HG03460 (cell line): ENCODE measurements around the gene LCE1A.

Source experiments
- ATAC-seq: cut with Tn5 transposase; IDR thresholded peaks from one replicate; pipeline ENCODE4 v1.9.1; 2021; ENCODE audit not compliant: unreplicated experiment

The LCE1A gene, protein sequence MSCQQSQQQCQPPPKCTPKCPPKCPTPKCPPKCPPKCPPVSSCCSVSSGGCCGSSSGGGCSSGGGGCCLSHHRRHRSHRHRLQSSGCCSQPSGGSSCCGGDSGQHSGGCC

DNA sequence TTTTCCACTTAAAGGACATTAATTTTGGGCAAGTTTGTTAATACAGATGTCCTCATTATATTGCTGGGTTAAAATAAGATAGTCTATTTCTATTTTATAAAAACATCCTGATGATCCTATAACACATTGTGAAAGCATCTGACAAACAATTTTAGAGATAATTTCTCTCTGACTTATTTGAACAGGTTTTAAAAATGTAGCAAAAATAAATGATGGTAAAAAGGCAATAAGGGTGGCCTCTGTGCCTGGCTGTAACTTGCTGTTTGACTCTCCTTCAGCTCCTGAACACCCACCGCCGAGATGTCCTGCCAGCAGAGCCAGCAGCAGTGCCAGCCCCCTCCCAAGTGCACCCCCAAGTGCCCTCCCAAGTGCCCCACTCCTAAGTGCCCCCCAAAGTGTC is at the start of gene LCE1A:
TSS of gene LCE1A (plus strand) at position 301 of the 400 bp plus-strand sequence. CDS start at position 301, 0 bp downstream.
- no peak for ATAC-seq

DNA sequence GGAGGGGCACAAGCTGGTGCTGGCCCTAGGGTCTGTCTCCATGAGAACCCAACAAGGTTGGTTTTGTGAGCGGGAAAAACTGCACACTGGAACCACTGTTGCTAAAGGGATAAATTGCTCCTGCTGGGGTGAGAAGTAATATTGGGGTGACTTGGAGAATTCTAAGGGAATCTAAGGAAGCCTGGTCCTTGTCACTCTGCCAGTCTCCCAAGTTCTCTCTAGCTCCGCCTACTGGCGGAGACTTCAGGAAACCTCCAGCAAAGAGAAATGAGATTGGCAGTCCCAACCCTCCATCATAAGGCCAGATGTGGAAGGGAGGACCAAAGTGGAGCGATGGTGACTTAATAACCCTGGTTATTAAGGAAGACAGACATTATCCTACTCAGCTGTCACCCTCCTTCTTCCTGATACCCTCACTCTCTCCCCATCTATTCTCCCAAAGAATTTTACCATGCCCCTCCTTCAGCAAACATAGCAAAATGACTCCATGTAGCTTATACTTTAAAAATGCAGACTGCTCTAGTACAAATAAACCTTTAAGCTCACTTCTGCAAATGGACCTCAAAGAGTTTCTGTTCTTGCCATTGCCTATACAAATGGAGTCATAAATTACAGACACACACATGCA is 49.6 kb upstream of the LCE1A start:
- no peak for ATAC-seq

DNA sequence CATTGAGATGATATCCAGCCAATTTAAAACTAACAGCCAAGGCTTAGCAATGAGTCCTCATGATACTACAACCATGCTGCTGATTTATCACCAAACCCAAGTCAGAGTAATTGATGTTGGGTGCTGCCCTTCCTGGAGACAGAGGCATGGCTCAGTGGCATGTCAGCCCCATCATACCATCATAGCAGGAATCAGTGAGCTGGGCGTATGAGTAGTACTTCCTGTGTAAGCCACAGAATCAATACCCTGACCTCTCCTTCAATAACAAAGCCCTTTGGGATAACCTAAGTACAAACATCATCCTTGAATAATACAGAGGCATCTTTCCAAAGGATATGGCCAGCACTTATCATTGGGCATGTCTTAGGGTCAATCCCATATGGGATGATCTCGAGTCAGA is 44.2 kb upstream of the LCE1A start:
- no peak for ATAC-seq

DNA sequence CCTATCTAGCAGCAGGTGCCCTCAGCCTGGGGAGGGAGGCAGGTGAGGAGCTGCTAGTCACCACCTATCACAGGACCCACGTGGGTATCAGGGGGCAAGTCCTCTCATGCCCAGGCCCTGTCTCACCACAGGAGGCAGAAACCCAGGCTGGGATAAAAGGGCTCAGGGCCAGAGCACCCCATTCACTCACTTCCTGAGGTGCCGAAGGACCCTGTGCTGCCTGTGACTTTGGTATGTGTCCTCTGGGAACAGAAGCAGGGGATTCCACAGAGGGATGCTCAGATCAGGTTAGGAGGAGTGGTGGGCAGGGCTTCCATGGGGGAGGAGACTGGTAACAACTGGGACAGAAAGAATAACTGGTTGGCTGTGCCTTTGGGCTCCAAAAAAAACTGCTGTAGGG is 41.2 kb upstream of the LCE1A start, which contains the start of gene LCE1E:
TSS of gene LCE1E (plus strand) at position 181 of the 400 bp plus-strand sequence. CDS start 1,043 bp downstream, outside the sequence.
- no peak for ATAC-seq

DNA sequence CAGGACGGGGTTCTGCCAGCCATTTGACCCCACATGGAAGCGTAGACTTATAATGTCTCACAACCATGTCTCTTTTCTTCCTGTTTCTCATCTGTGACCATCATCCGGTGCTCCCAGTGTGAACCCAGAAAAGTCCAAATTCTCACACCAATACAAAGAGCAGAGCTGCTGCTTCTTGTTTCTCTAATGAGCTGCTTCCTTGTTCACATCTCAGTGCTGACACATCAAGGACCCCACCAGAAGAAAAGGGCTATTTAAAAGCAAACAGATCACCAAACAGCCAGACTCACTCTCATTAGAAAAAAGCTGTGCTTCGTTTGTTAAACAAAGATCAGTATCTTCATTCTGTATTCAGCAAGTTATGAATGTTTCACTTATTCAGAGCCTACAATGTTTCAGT is 31.6 kb upstream of the LCE1A start:
- ATAC-seq, result no peak

DNA sequence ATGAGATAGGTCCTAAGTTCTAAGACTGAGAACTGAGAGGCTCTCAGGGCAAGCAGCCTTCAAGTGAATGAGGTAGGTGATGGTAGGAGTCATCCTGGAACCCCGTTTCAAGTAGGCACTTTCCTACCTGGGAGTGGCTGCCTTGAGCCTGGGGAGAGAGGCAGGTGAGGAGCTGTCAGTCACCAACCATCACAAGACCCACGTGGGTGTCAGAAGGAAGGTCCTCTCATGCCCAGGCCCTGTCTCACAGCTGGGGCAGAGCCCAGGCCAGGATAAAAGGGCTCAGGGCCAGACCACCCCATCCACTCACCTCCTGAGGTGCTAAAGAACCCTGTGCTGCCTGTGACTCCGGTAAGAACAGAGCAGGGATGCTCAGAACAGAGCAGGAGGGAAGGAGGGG is 30.9 kb upstream of the LCE1A start, which contains the start of gene LCE1D:
TSS of gene LCE1D (plus strand) at position 301 of the 400 bp plus-strand sequence. CDS start 1,074 bp downstream, outside the sequence.
- ATAC-seq, result no peak

DNA sequence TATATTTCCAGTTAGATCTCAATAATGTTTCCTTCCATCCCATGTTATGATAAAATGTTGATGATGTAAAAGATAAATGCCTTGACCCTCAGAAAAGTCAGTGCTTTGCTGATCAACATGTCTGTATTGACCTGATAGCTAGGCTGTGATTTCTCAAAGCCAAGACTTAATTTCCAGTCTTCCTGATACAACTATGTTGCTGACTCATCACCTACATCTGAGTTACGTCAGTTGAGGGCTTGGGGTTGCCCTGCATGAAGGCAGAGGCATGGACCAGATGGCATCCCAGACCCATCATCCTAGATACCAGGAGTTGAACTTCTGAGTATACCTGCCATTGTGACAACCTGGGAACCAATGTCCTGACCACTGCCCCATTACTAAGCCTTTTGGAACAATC is 25.9 kb upstream of the LCE1A start:
- ATAC-seq, result no peak

DNA sequence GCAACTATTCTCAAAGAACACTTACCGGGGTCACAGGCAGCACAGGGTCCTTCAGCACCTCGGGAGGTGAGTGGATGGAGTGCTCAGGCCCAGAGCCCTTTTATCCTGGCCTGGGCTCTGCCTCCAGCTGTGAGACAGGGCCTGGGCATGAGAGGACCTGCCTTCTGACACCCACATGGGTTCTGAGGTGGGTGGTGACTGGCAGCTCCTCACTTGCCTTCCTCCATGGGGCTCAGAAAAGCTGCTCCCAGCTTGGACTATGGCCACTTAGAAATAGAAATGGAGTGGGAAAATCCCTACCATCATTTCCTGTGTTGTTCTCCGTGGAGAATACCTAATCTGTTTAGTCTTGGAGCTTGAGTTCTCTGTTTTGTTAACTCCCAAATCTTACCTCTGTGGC is 20.7 kb upstream of the LCE1A start, which contains the start of gene LCE1C:
TSS of gene LCE1C (minus strand) at position 76 of the 400 bp plus-strand sequence. CDS start 1,173 bp downstream, outside the sequence.
- ATAC-seq, result no peak

DNA sequence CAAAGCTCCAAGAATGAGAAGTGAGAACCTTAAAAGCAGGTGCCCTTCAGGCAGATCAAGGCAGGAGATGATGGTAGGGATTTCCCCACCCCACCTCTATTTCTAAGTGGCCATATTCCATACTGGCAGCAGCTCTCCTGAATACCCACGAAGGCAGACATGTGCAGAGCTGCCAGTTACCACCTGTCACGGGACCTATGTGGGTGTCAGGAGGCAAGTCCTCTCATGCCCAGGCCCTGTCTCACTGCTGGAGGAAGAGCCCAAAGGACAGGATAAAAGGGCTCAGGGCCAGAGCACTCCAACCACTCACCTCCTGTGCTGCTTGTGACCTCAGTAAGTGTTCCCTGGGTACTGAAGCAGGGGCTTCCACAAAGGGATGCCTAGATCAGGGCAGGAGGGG is 16.2 kb upstream of the LCE1A start:
- no peak for ATAC-seq

DNA sequence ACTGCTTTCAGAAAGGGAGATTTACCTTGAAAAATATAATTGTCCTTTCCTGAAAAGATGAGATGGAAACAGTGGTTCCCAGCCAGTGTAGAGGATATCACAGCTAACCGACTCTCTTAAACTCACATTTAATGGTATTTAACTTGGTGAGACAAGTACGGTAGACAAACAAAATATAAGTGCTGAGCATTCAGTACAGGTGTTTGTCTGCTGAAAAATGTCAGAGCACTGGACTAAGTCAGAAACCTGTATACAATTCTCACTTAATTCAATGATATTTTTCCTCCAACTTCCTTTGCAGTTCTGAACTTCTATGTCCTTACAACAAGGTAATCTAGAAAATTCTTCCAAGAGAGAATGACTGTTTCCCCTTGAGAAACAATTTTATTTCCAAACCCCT is 15.6 kb upstream of the LCE1A start, which contains the start of gene LCE1B:
TSS of gene LCE1B (plus strand) at position 301 of the 400 bp plus-strand sequence. CDS start 476 bp downstream, outside the sequence.
- ATAC-seq, result no peak

DNA sequence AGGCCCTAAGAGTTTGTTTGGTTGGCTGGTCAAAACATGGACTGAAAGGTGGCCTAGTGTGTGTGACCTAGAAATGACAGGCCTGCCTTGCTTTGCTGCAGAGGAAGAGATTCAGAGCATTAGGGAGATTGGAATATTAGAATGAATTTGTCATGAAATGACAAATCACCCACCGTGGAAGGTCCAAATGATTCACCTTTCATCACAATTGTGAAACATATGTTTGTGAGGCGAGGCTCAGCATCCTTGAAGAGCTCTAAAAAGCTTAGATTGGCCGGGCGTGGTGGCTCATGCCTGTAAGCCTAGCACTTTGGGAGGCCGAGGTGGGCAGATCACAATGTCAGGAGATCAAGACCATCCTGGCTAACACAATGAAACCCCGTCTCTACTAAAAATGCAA is 10.0 kb upstream of the LCE1A start:
- no peak for ATAC-seq

DNA sequence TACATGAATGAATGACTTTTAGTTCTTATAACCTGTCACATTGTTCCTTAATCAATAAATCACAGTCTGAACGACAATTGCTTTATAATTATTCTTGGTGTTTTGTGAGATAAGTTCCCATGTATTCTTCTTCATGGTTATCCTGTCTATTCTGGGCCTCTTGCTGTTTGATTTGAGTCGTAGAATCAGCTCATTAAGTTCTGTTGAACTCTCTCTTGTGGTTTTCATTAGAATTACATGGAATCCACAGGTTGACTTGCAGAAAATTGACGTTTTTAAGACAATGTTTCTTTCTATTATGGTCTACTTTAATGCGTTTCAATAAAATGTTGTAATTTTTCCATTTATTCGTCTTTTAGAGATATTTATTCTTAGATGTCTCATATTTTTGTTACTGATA is 4.0 kb upstream of the LCE1A start:
- no peak for ATAC-seq

DNA sequence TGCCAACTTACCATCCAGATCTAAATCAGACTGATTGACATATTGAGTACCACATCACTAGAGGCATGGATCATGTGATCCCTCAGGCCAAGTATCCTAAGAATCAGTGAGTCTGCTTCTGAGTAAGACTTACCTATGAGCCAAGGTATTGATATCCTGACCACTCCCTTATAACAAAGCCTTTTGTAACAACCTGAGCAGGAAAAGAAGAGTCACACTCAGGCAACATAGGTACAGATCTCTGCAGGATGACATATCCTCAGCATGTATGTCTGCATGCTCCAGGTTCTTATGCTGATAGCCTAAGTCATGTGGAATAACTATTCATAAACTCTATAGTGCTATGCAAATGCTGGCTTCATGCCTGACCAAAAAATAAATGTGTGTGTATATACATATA is 2.3 kb upstream of the LCE1A start:
- no peak for ATAC-seq

DNA sequence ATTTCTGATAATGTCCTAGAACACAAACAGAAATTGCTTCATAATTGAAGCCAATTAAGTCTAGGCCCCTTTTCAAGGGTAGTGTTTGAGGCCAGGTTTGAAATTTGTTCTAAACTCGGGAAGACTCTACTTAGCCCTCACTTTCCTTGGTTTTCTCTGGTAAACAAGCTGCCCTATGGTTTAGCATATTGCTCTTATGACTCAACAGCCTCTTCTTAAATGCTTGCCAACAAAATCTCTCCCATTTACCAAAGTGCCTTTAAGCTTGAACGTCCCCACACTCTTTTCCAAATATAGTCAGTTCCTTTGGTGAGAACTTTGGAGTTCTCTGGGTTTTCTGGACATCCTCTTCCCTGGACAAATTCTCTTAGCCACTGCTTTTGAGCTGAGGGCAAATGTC is 9.6 kb downstream of the LCE1A start:
- ATAC-seq, result no peak

DNA sequence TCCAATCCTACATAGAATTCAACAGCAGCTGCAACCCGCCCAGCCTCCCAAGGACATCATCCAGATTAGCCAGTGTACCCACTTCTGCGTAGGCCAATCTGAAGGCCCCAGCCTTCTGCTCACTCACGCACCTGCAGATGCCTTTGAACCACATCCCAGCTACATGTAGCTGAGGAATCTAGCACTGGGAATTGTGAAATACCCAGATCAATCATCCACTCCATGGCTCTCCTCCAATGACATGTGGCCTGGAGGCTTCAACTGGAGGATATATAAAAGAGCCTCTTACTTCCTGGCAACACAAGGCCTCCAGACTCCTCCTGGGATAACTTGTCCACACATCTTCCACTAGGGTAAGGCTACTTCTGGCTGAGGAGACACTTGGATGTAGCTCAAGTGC is 15.3 kb downstream of the LCE1A start, which contains the start of gene LCE6A:
TSS of gene LCE6A (plus strand) at position 301 of the 400 bp plus-strand sequence. CDS start 665 bp downstream, outside the sequence.
- ATAC-seq, result no peak

DNA sequence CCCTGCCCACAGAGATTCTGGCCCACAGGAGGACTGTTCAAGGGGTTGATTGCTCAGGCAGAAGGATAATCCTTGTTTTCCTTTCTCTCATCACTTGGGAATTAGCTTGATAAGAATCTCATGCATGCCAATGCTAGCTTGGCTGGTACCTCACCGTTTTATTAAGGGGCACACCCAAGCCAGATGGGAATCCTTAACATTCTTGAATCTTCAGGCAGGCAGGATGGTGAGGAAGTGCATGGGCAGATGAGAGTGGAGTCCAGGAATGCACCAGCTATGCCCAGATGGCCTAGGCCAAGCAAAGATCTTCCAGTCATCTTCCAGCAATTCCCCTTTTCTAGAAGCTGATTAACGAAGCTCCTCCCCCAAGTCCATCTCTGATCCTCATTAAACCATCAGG is 28.4 kb downstream of the LCE1A start:
- ATAC-seq, result no peak

DNA sequence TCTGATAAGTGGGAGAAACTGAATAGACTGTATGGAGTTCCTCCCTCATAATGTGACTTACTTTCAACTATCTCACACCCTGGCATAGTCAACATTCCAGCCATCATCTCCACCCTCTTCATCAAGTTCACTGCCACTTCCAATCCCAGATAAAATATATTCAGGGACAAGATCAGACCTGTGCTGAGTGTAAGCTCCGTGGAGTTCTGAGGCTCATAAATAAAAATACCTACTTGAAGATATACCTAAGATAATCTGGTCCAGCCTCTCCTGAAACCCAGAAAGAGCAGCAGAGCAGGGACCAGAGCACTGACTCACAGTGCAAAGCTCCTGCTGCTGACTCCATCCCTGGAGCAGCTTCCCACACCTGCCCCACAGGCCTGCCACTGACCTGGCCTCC is 30.8 kb downstream of the LCE1A start:
- ATAC-seq, result no peak

DNA sequence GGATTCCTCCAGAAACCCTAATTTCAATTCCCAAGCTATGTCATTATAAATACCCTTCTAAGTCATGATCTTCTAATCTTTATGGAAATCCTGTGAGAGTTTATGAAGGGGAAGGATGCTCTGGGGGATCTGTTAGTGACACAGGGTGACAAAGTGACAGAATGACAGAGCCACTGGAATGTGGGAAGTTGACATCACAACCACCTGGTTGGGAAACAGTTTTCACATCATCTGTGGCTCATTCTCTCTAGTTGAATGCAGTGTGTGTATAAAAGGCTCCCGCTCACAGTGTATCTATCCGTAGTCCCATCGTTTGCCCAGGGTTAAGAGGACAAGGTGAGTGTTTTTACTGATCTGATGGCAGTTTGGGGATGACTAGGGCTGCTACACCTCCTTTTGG is 32.4 kb downstream of the LCE1A start, which contains the start of gene LCE7A:
TSS of gene LCE7A (plus strand) at position 301 of the 400 bp plus-strand sequence. CDS start 702 bp downstream, outside the sequence.
- ATAC-seq, result no peak

DNA sequence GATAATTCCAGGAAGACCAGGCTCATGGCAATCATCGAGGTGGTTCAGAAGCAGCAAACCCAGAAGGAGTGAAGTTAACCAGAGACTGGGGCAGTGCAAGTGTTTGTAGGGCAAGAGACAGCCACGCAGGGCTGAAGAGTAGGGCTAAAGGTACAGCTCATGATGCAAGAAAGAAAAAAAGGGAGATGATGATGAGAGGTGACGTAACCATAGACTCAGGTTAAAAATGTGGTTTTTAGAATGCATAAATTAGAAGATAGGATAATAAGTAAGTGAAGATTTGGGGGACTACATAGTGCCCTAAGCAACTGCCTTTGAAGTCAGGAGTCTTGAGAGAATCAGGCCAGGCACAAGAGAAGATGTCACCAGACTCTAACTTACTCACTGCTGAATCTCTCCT is 32.9 kb downstream of the LCE1A start:
- ATAC-seq, result no peak

DNA sequence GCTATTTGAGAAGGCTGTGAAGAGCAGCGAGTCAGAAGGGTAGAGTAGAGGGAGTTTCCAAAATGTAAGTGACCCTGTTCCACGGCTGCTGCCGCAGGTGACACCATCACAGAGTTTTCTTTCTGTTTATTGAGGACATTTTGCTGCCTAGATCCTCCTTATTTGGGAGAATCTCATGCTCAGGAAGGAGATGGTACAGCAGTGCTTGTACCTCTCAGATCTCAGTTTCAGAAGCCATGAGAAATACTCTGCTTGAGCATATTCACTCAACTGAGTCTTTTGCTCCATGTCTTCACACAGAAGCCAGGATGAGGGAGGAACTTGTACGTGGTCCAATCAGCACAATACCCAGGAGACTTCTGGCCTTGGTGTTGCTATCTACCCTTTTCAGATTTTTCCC is 34.1 kb downstream of the LCE1A start:
- ATAC-seq, result no peak

DNA sequence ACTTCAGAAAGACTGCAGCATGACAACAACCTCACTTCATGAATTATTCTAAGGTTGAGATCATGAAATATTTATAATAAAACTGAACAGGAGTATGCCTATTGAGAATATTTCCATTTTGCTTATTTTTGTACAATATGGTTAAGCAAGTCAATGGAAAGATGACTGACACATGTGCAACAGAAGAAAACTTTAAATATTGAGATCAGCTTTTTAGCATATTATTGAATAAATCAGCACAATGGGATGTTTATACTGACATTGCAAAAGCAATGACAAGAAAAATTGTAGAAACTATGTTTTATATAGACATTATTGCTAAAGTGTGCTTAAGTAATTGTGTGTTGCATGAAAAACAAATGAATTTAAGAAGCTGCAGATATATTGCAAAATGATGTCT is 37.2 kb downstream of the LCE1A start:
- no peak for ATAC-seq

DNA sequence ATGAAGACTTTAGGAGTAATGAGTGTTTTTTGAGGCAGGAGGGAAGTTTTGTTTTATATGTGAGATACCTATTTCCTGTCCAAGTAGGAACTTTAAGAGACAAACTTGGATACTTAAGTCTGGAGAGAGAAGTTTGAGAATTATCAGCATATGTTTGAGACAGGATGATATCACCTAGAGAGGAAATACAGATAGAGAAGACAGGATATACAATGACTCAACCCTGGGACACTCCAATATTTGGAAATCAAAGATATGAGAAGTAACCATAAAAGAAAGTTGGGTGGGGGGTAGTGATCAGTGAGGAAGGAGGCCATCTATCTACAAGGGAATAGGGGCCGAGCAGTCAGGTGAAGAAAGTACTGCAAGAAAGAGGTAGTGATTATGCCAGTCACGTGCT is 39.0 kb downstream of the LCE1A start:
- no peak for ATAC-seq
